Measurements from ENCODE around the gene PADI2.

GRCh38 chr1:17066361-17067068 lies 52.7 kb downstream of the PADI2 start:
- no peak for TF ChIP-seq CTCF (conservative IDR thresholded peaks at IDR 0.05)
- TF ChIP-seq EZH2 (IDR thresholded peaks at IDR 0.05; ENCODE audit: low read depth): no peak

Measured in PC-9 (cell line).